ENCODE measurements around the gene DAPK1.
"Not testable (repeated sequence)": the region's sequence is repeated elsewhere in the genome, so short reads cannot be mapped to it uniquely, and the experiment has no call there.

GRCh38 chr9:87549088-87549487 lies 51.4 kb downstream of the DAPK1 start:
- TF ChIP-seq POLR2A, CTCF (IDR thresholded peaks at IDR 0.05): not testable (repeated sequence)
